MV-4-11 (cell line): ENCODE measurements around the gene CNTNAP3B.
"Not testable (repeated sequence)": the region's sequence is repeated elsewhere in the genome, so short reads cannot be mapped to it uniquely, and the experiment has no call there.

Experiments used
- DNase-seq: peaks from one replicate; lab custom pipeline; 2025; lab: John Stamatoyannopoulos, UW

Gene CNTNAP3B

GRCh38 chr9:42129073-42129729 is at the start of gene CNTNAP3B:
Gene CNTNAP3B (minus strand): TSS chr9:42129426. CDS start chr9:42129094, 332 bp downstream.
- DNase-seq: not testable (repeated sequence)

- DNase-seq: not testable (repeated sequence)
Measured at GRCh38 chr9:42160299-42160698, 31.1 kb upstream of the CNTNAP3B start.

GRCh38 chr9:42127056-42127841 is 2.0 kb downstream of the CNTNAP3B start:
- not testable (repeated sequence) for DNase-seq

- not testable (repeated sequence) for DNase-seq
Measured at GRCh38 chr9:42121007-42121406, 8.2 kb downstream of the CNTNAP3B start.

GRCh38 chr9:42095929-42096328 is 33.3 kb downstream of the CNTNAP3B start:
- not testable (repeated sequence) for DNase-seq

- DNase-seq: not testable (repeated sequence)
Measured at GRCh38 chr9:42084559-42084952, 44.7 kb downstream of the CNTNAP3B start.

GRCh38 chr9:42083877-42084558 is 45.2 kb downstream of the CNTNAP3B start:
- DNase-seq: not testable (repeated sequence)

GRCh38 chr9:42080376-42080775 is 48.9 kb downstream of the CNTNAP3B start:
- DNase-seq: not testable (repeated sequence)

GRCh38 chr9:42074868-42075267 is 54.4 kb downstream of the CNTNAP3B start:
- not testable (repeated sequence) for DNase-seq

GRCh38 chr9:42071026-42071425 is 58.2 kb downstream of the CNTNAP3B start:
- DNase-seq: not testable (repeated sequence)

- DNase-seq: not testable (repeated sequence)
Measured at GRCh38 chr9:42070035-42070799, 59.0 kb downstream of the CNTNAP3B start.

- not testable (repeated sequence) for DNase-seq
Measured at GRCh38 chr9:42053874-42054273, 75.4 kb downstream of the CNTNAP3B start.

- DNase-seq: not testable (repeated sequence)
Measured at GRCh38 chr9:42050701-42051100, 78.5 kb downstream of the CNTNAP3B start.

- not testable (repeated sequence) for DNase-seq
Measured at GRCh38 chr9:42044422-42045010, 84.7 kb downstream of the CNTNAP3B start.

GRCh38 chr9:42033541-42033940 is 95.7 kb downstream of the CNTNAP3B start:
- DNase-seq: not testable (repeated sequence)

GRCh38 chr9:42020639-42021038 is 108.6 kb downstream of the CNTNAP3B start:
- DNase-seq: not testable (repeated sequence)

GRCh38 chr9:42018220-42018922 is 110.9 kb downstream of the CNTNAP3B start:
- not testable (repeated sequence) for DNase-seq

- not testable (repeated sequence) for DNase-seq
Measured at GRCh38 chr9:42014317-42014716, 114.9 kb downstream of the CNTNAP3B start.

GRCh38 chr9:41991607-41992006 is 137.6 kb downstream of the CNTNAP3B start:
- not testable (repeated sequence) for DNase-seq

- DNase-seq: not testable (repeated sequence)
Measured at GRCh38 chr9:41980271-41980670, 149.0 kb downstream of the CNTNAP3B start.
